ENCODE measurements around the gene ASF1A.

The ASF1A gene

GRCh38 chr6:118869350-118869749 is 24.6 kb upstream of the ASF1A start:
- DNase-seq (ENCODE audit: insufficient read length) (no peak), FAIRE-seq (no peak)
- TF ChIP-seq POLR2A (IDR thresholded peaks at IDR 0.05; ENCODE audit: low read depth, low read length) (no peak), POLR2AphosphoS5 (IDR thresholded peaks at IDR 0.05; ENCODE audit: low read depth, low read length) (no peak), TAF1 (IDR thresholded peaks at IDR 0.05; ENCODE audit: borderline replicate concordance, low read depth, low read length) (no peak)

- FAIRE-seq: peak; percentile 27
Measured at GRCh38 chr6:118869894-118870589, 23.9 kb upstream of the ASF1A start.

GRCh38 chr6:118871331-118871730 is 22.6 kb upstream of the ASF1A start:
- FAIRE-seq (no peak), DNase-seq (ENCODE audit: insufficient read length) (no peak)
- TF ChIP-seq POLR2AphosphoS5 (IDR thresholded peaks at IDR 0.05; ENCODE audit: low read depth, low read length): no peak
- no peak for TF ChIP-seq POLR2A (IDR thresholded peaks at IDR 0.05; ENCODE audit: low read depth, low read length)
- no peak for TF ChIP-seq TAF1 (IDR thresholded peaks at IDR 0.05; ENCODE audit: borderline replicate concordance, low read depth, low read length)

More at GRCh38 chr6:118869894-118870589, 23.9 kb upstream of the ASF1A start:
- TF ChIP-seq TAF1 (IDR thresholded peaks at IDR 0.05; ENCODE audit: borderline replicate concordance, low read depth, low read length) (no peak), POLR2AphosphoS5 (IDR thresholded peaks at IDR 0.05; ENCODE audit: low read depth, low read length) (no peak), POLR2A (IDR thresholded peaks at IDR 0.05; ENCODE audit: low read depth, low read length) (no peak)
- DNase-seq (ENCODE audit: insufficient read length): no peak

- no peak for FAIRE-seq
Measured at GRCh38 chr6:118872318-118872717, 21.6 kb upstream of the ASF1A start.

GRCh38 chr6:118872726-118873125 is 21.2 kb upstream of the ASF1A start:
- DNase-seq (ENCODE audit: insufficient read length) (no peak), FAIRE-seq (no peak)
- no peak for TF ChIP-seq POLR2AphosphoS5 (IDR thresholded peaks at IDR 0.05; ENCODE audit: low read depth, low read length)
- no peak for TF ChIP-seq TAF1 (IDR thresholded peaks at IDR 0.05; ENCODE audit: borderline replicate concordance, low read depth, low read length)
- no peak for TF ChIP-seq POLR2A (IDR thresholded peaks at IDR 0.05; ENCODE audit: low read depth, low read length)

More at GRCh38 chr6:118872318-118872717, 21.6 kb upstream of the ASF1A start:
- TF ChIP-seq POLR2A (IDR thresholded peaks at IDR 0.05; ENCODE audit: low read depth, low read length) (no peak), POLR2AphosphoS5 (IDR thresholded peaks at IDR 0.05; ENCODE audit: low read depth, low read length) (no peak), TAF1 (IDR thresholded peaks at IDR 0.05; ENCODE audit: borderline replicate concordance, low read depth, low read length) (no peak)
- DNase-seq (ENCODE audit: insufficient read length): no peak

- TF ChIP-seq TAF1 (IDR thresholded peaks at IDR 0.05; ENCODE audit: borderline replicate concordance, low read depth, low read length) (no peak), POLR2A (IDR thresholded peaks at IDR 0.05; ENCODE audit: low read depth, low read length) (no peak), POLR2AphosphoS5 (IDR thresholded peaks at IDR 0.05; ENCODE audit: low read depth, low read length) (no peak)
- no peak for FAIRE-seq
- no peak for DNase-seq (ENCODE audit: insufficient read length)
Measured at GRCh38 chr6:118873239-118873638, 20.7 kb upstream of the ASF1A start.

- DNase-seq (ENCODE audit: insufficient read length) (no peak), FAIRE-seq (no peak)
- TF ChIP-seq TAF1 (IDR thresholded peaks at IDR 0.05; ENCODE audit: borderline replicate concordance, low read depth, low read length) (no peak), POLR2A (IDR thresholded peaks at IDR 0.05; ENCODE audit: low read depth, low read length) (no peak), POLR2AphosphoS5 (IDR thresholded peaks at IDR 0.05; ENCODE audit: low read depth, low read length) (no peak)
Measured at GRCh38 chr6:118875672-118876071, 18.3 kb upstream of the ASF1A start.

- FAIRE-seq: no peak
- DNase-seq (ENCODE audit: insufficient read length): no peak
- TF ChIP-seq POLR2AphosphoS5 (IDR thresholded peaks at IDR 0.05; ENCODE audit: low read depth, low read length) (no peak), POLR2A (IDR thresholded peaks at IDR 0.05; ENCODE audit: low read depth, low read length) (no peak), TAF1 (IDR thresholded peaks at IDR 0.05; ENCODE audit: borderline replicate concordance, low read depth, low read length) (no peak)
Measured at GRCh38 chr6:118876198-118876597, 17.8 kb upstream of the ASF1A start.

GRCh38 chr6:118876814-118877213 is 17.1 kb upstream of the ASF1A start:
- TF ChIP-seq POLR2A (IDR thresholded peaks at IDR 0.05; ENCODE audit: low read depth, low read length) (no peak), TAF1 (IDR thresholded peaks at IDR 0.05; ENCODE audit: borderline replicate concordance, low read depth, low read length) (no peak), POLR2AphosphoS5 (IDR thresholded peaks at IDR 0.05; ENCODE audit: low read depth, low read length) (no peak)
- FAIRE-seq: no peak
- DNase-seq (ENCODE audit: insufficient read length): no peak

GRCh38 chr6:118877806-118878205 is 16.1 kb upstream of the ASF1A start:
- no peak for TF ChIP-seq TAF1 (IDR thresholded peaks at IDR 0.05; ENCODE audit: borderline replicate concordance, low read depth, low read length)
- TF ChIP-seq POLR2A (IDR thresholded peaks at IDR 0.05; ENCODE audit: low read depth, low read length): no peak
- TF ChIP-seq POLR2AphosphoS5 (IDR thresholded peaks at IDR 0.05; ENCODE audit: low read depth, low read length): no peak
- FAIRE-seq: no peak

GRCh38 chr6:118881440-118882313 is 12.3 kb upstream of the ASF1A start:
- TF ChIP-seq POLR2AphosphoS5 (IDR thresholded peaks at IDR 0.05; ENCODE audit: low read depth, low read length): no peak
- no peak for TF ChIP-seq TAF1 (IDR thresholded peaks at IDR 0.05; ENCODE audit: borderline replicate concordance, low read depth, low read length)
- no peak for TF ChIP-seq POLR2A (IDR thresholded peaks at IDR 0.05; ENCODE audit: low read depth, low read length)
- peak; percentile 73 for FAIRE-seq
- no peak for DNase-seq (ENCODE audit: insufficient read length)

More at GRCh38 chr6:118877806-118878205, 16.1 kb upstream of the ASF1A start:
- no peak for DNase-seq (ENCODE audit: insufficient read length)

All from GM12892 (cell line).